H9 (cell line): Measurements from ENCODE around the gene MYO18B. TPM values are rescaled to one million over a fixed set of nuclear protein-coding genes. Genes with fewer than 3 reads are reported as not detected.

Source experiments
- DNase-seq: peaks from one replicate; pipeline ENCODE4 v3.0.0-alpha.2; 2017
- H2AFZ ChIP-seq: one replicate; pipeline ENCODE4 v1.6.1; 2013; ENCODE audit warnings: mild to moderate bottlenecking, low read length, control low read depth, moderate library complexity
- H2AK5ac ChIP-seq: 2 replicates; pipeline ENCODE4 v1.6.1; 2013; ENCODE audit warnings: low read length, control low read depth, mixed read lengths; ENCODE audit not compliant: insufficient read length
- H2BK120ac ChIP-seq: one replicate; pipeline ENCODE4 v1.6.1; 2013; ENCODE audit warnings: low read depth, mild to moderate bottlenecking, low read length, control low read depth, inconsistent platforms; ENCODE audit not compliant: poor library complexity, severe bottlenecking
- H2BK12ac ChIP-seq: 2 replicates; pipeline ENCODE4 v1.6.1; 2013; ENCODE audit warnings: low read length, control low read depth, mixed read lengths, low read depth; ENCODE audit not compliant: insufficient read length
- H2BK15ac ChIP-seq: 2 replicates; pipeline ENCODE4 v1.6.1; 2013; ENCODE audit warnings: low read depth, low read length, control low read depth
- H2BK20ac ChIP-seq: one replicate; pipeline ENCODE4 v1.6.1; 2013; ENCODE audit warnings: low read depth, mild to moderate bottlenecking, low read length, control low read depth, inconsistent platforms; ENCODE audit not compliant: poor library complexity, severe bottlenecking
- H2BK5ac ChIP-seq: 2 replicates; pipeline ENCODE4 v1.6.1; 2013; ENCODE audit warnings: low read length, control low read depth, mixed read lengths; ENCODE audit not compliant: insufficient read length
- H3K14ac ChIP-seq: 2 replicates; pipeline ENCODE4 v1.6.1; 2013; ENCODE audit warnings: low read length, control low read depth; ENCODE audit not compliant: insufficient read depth
- H3K18ac ChIP-seq: 2 replicates; pipeline ENCODE4 v1.6.1; 2013; ENCODE audit warnings: low read depth, mild to moderate bottlenecking, mixed read lengths, low read length, control low read depth; ENCODE audit not compliant: insufficient read length
- H3K23ac ChIP-seq: 2 replicates; pipeline ENCODE4 v1.6.1; 2013; ENCODE audit warnings: low read length, control low read depth, mixed read lengths, low read depth; ENCODE audit not compliant: insufficient read length
- H3K23me2 ChIP-seq: 2 replicates; pipeline ENCODE4 v1.6.1; 2013; ENCODE audit warnings: low read depth, mild to moderate bottlenecking, mixed read lengths, low read length, control low read depth; ENCODE audit not compliant: insufficient read length, poor library complexity, severe bottlenecking
- H3K27ac ChIP-seq: 2 replicates; pipeline ENCODE4 v1.5.1; 2013; ENCODE audit warnings: low read length, control low read depth, mixed read lengths, low read depth; ENCODE audit not compliant: insufficient read length
- H3K27me3 ChIP-seq: 2 replicates; pipeline ENCODE4 v1.6.1; 2013; ENCODE audit warnings: low read length, control low read depth, inconsistent platforms; ENCODE audit not compliant: insufficient read depth
- H3K4ac ChIP-seq: 2 replicates; pipeline ENCODE4 v1.6.1; 2013; ENCODE audit warnings: low read depth, mild to moderate bottlenecking, control low read depth, inconsistent platforms, low read length, moderate library complexity
- H3K4me1 ChIP-seq: 2 replicates; pipeline ENCODE4 v1.6.1; 2013; ENCODE audit warnings: low read length, control low read depth, inconsistent platforms; ENCODE audit not compliant: insufficient read depth
- H3K4me2 ChIP-seq: 2 replicates; pipeline ENCODE4 v1.6.1; 2013; ENCODE audit warnings: low read length, control low read depth, mixed read lengths; ENCODE audit not compliant: insufficient read length, insufficient read depth
- H3K56ac ChIP-seq: 2 replicates; pipeline ENCODE4 v1.6.1; 2013; ENCODE audit warnings: low read depth, mild to moderate bottlenecking, mixed read lengths, low read length, control low read depth; ENCODE audit not compliant: insufficient read length
- H3K79me1 ChIP-seq: 2 replicates; pipeline ENCODE4 v1.6.1; 2013; ENCODE audit warnings: low read depth, mild to moderate bottlenecking, moderate library complexity, low read length, control low read depth, inconsistent platforms; ENCODE audit not compliant: insufficient read depth, poor library complexity, severe bottlenecking
- H3K79me2 ChIP-seq: 2 replicates; pipeline ENCODE4 v1.6.1; 2013; ENCODE audit warnings: low read length, control low read depth, inconsistent platforms; ENCODE audit not compliant: insufficient read depth
- H3K9ac ChIP-seq: 2 replicates; pipeline ENCODE4 v1.6.1; 2013; ENCODE audit warnings: low read length, control low read depth, mixed read lengths; ENCODE audit not compliant: insufficient read length; ENCODE audit errors: extremely low read depth
- H3K9me3 ChIP-seq: one replicate; pipeline ENCODE4 v1.6.1; 2013; ENCODE audit warnings: low read depth, low read length, inconsistent platforms; ENCODE audit not compliant: control insufficient read depth
- H3T11ph ChIP-seq: one replicate; pipeline ENCODE4 v1.6.1; 2013; ENCODE audit warnings: mild to moderate bottlenecking, low read length, control low read depth, inconsistent platforms
- H4K20me1 ChIP-seq: one replicate; pipeline ENCODE4 v1.6.1; 2013; ENCODE audit not compliant: control insufficient read depth, insufficient read length, insufficient read depth
- H4K5ac ChIP-seq: 2 replicates; pipeline ENCODE4 v1.6.1; 2013; ENCODE audit warnings: low read depth, mild to moderate bottlenecking, mixed read lengths, low read length, control low read depth; ENCODE audit not compliant: insufficient read length
- H4K8ac ChIP-seq: replicated peaks from 2 replicates; pipeline ENCODE4 v1.6.1; 2013; ENCODE audit warnings: low read length, control low read depth, mixed read lengths, low read depth; ENCODE audit not compliant: insufficient read length
- H4K91ac ChIP-seq: 2 replicates; pipeline ENCODE4 v1.6.1; 2013; ENCODE audit warnings: low read depth, mild to moderate bottlenecking, moderate library complexity, mixed read lengths, low read length, control low read depth; ENCODE audit not compliant: insufficient read length
- H3K27ac Mint-ChIP-seq, 3 experiments: 2 replicates in 2 of 3; 3 replicates in 1 of 3; pipeline ENCODE4 v1.8.0; 2020 to 2021; ENCODE audit warnings: mixed read lengths in 3 of 3, mild to moderate bottlenecking in 1 of 3, moderate library complexity in 1 of 3
- H3K27me3 Mint-ChIP-seq: 2 replicates; pipeline ENCODE4 v1.8.0; 2021; ENCODE audit warnings: low read depth, mild to moderate bottlenecking, moderate library complexity, mixed read lengths
- H3K36me3 Mint-ChIP-seq, 3 experiments: 2 replicates in 2 of 3; 3 replicates in 1 of 3; pipeline ENCODE4 v1.8.0; 2020 to 2021; ENCODE audit warnings: low read depth in 3 of 3, mixed read lengths in 3 of 3; ENCODE audit not compliant: insufficient read depth in 1 of 3
- H3K4me1 Mint-ChIP-seq, 2 experiments: 2 replicates each; pipeline ENCODE4 v1.8.0; 2020; ENCODE audit warnings: mixed read lengths in 2 of 2
- H3K4me3 Mint-ChIP-seq, 2 experiments: 2 replicates in 1 of 2; 3 replicates in 1 of 2; pipeline ENCODE4 v1.8.0; 2020 to 2021; ENCODE audit warnings: mild to moderate bottlenecking in 2 of 2, mixed read lengths in 2 of 2, moderate library complexity in 1 of 2
- H3K9me3 Mint-ChIP-seq, 2 experiments: 2 replicates in 1 of 2; 3 replicates in 1 of 2; pipeline ENCODE4 v1.8.0; 2020; ENCODE audit warnings: mild to moderate bottlenecking in 2 of 2, mixed read lengths in 2 of 2, moderate library complexity in 1 of 2
- WGBS: extraction: QIAGEN DNeasy Blood & Tissue Kit; methylation state at CpG from one replicate; pipeline ENCODE4 v1.1.7; 2013; ENCODE audit warnings: missing lambda C conversion rate, low lambda C conversion rate, mixed read lengths; ENCODE audit not compliant: insufficient read length; ENCODE audit errors: extremely low coverage; 5-methylcytosine and 5-hydroxymethylcytosine counted together
- total RNA-seq: library from RNA; stranded (reverse); gene quantifications from 2 replicates; pipeline ENCODE4 v1.2.1, GENCODE V29; 2021
- TF ChIP-seq, protein P1 (sequence below): fragments of 200-600 bp; sonication (generic); conservative IDR thresholded peaks from 3 replicates; pipeline ENCODE4 v1.8.0; 2021; ENCODE audit warnings: antibody characterized with exemption, mild to moderate bottlenecking

Gene MYO18B
- total RNA-seq, 1 experiment from 2014 or later, result 0.46 TPM

- H4K5ac ChIP-seq, result no peak overlapping the region
- no peak overlapping the region for H3K4me3 Mint-ChIP-seq
- no peak overlapping the region for H3T11ph ChIP-seq
- H2BK120ac ChIP-seq, result no peak overlapping the region
- H3K79me1 ChIP-seq, result no peaks in the 10 kb centered on the region
- H3K27me3 Mint-ChIP-seq, result peaks cover 6% of the 10 kb centered on the region
- no peak overlapping the region for H3K14ac ChIP-seq
- no peak overlapping the region for H3K4me2 ChIP-seq
- H3K23me2 ChIP-seq, result no peaks in the 10 kb centered on the region
- TF ChIP-seq, protein P1, sequence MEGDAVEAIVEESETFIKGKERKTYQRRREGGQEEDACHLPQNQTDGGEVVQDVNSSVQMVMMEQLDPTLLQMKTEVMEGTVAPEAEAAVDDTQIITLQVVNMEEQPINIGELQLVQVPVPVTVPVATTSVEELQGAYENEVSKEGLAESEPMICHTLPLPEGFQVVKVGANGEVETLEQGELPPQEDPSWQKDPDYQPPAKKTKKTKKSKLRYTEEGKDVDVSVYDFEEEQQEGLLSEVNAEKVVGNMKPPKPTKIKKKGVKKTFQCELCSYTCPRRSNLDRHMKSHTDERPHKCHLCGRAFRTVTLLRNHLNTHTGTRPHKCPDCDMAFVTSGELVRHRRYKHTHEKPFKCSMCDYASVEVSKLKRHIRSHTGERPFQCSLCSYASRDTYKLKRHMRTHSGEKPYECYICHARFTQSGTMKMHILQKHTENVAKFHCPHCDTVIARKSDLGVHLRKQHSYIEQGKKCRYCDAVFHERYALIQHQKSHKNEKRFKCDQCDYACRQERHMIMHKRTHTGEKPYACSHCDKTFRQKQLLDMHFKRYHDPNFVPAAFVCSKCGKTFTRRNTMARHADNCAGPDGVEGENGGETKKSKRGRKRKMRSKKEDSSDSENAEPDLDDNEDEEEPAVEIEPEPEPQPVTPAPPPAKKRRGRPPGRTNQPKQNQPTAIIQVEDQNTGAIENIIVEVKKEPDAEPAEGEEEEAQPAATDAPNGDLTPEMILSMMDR, result no peak
- H3K4me1 Mint-ChIP-seq, result peaks cover 3 to 7% of the 10 kb centered on the region in 2 experiments; a peak in 3 of 4 replicates
- H2AK5ac ChIP-seq, result no peak overlapping the region
- H3K79me2 ChIP-seq, result no peaks in the 10 kb centered on the region
- no peak overlapping the region for H2BK20ac ChIP-seq
- no peak overlapping the region for H2AFZ ChIP-seq
- no peak overlapping the region for H3K23ac ChIP-seq
- H4K91ac ChIP-seq, result no peak overlapping the region
- no peaks in the 10 kb centered on the region for H3K27me3 ChIP-seq
- no peak for DNase-seq
- no peak overlapping the region for H3K4ac ChIP-seq
- no CpG with 5 or more reads among the region's 9 CpGs for WGBS
- no peak overlapping the region; a peak in 1 of 7 replicates for H3K27ac Mint-ChIP-seq
- no peak overlapping the region for H3K27ac ChIP-seq
- no peak overlapping the region for H3K9ac ChIP-seq
- no peaks in the 10 kb centered on the region for H3K4me1 ChIP-seq
- H2BK15ac ChIP-seq, result no peak overlapping the region
- H3K9me3 ChIP-seq, result no peaks in the 10 kb centered on the region
- H3K18ac ChIP-seq, result no peak overlapping the region
- H3K9me3 Mint-ChIP-seq, result no peaks in the 10 kb centered on the region
- no peak overlapping the region for H4K8ac ChIP-seq
- H2BK12ac ChIP-seq, result no peak overlapping the region
- no peak overlapping the region for H3K56ac ChIP-seq
- no peaks in the 10 kb centered on the region for H4K20me1 ChIP-seq
- H2BK5ac ChIP-seq, result no peak overlapping the region
- H3K36me3 Mint-ChIP-seq, result no peaks in the 10 kb centered on the region; a peak in 1 of 7 replicates
Measured at GRCh38 chr22:25955323-25955722, 213.3 kb downstream of the MYO18B start.
